Gastrocnemius medialis (tissue), 4 donors: Measurements from ENCODE around the gene THEM4. TPM values are rescaled to one million over a fixed set of nuclear protein-coding genes. Genes with fewer than 3 reads are reported as not detected.

Experiments used
- ATAC-seq, 2 donors: fragments of 150-250 bp; one replicate each; pipeline ENCODE4 v1.9.1; 2016
- DNase-seq, 2 donors: peaks; one replicate each; pipeline ENCODE4 v3.0.0-alpha.2; 2019
- H3K27ac ChIP-seq, 4 donors: fragments of 200-600 bp; sonication (generic); 1 replicate in 1 of 4; 2 replicates in 3 of 4; pipeline ENCODE4 v1.5.1; 2016 to 2018; ENCODE audit warnings: mild to moderate bottlenecking in 2 of 4, moderate library complexity in 1 of 4
- H3K27me3 ChIP-seq, 3 donors: fragments of 200-600 bp; sonication (generic) in 2 of 3; 1 replicate in 1 of 3; 2 replicates in 2 of 3; pipeline versions ENCODE4 v1.5.1 to v1.6.0; 2016 to 2019; ENCODE audit warnings: mild to moderate bottlenecking in 1 of 3, moderate library complexity in 1 of 3
- H3K36me3 ChIP-seq, 2 donors: fragments of 200-600 bp; sonication (generic) in 1 of 2; one replicate each; pipeline ENCODE4 v1.5.1; 2017 to 2018
- H3K4me1 ChIP-seq, 2 donors: fragments of 200-600 bp; sonication (generic) in 1 of 2; one replicate each; pipeline ENCODE4 v1.5.1; 2016 to 2017; ENCODE audit warnings: mild to moderate bottlenecking in 2 of 2
- H3K4me3 ChIP-seq, 4 donors: fragments of 200-600 bp; sonication (generic) in 3 of 4; 1 replicate in 1 of 4; 2 replicates in 3 of 4; pipeline ENCODE4 v1.5.1; 2016 to 2019; ENCODE audit warnings: mild to moderate bottlenecking in 2 of 4
- H3K9me3 ChIP-seq, 3 donors: fragments of 200-600 bp; sonication (generic) in 2 of 3; 1 replicate in 1 of 3; 2 replicates in 2 of 3; pipeline ENCODE4 v1.5.1; 2016 to 2019
- POLR2A ChIP-seq, 2 donors: fragments of 450-650 bp; IDR thresholded peaks; one replicate each; pipeline ENCODE4 v1.6.1; 2017; ENCODE audit warnings: antibody characterized with exemption in 2 of 2, mild to moderate bottlenecking in 2 of 2, moderate library complexity in 2 of 2
- in situ Hi-C, 4 donors: fragments of 200-750 bp; cut with MboI; loops; one replicate each; pipeline versions ENCODE4 v1.15.0 to v1.8.0; 2017; ENCODE audit warnings: low sequenced_read_pairs in 4 of 4
- intact Hi-C: fragments of 100-400 bp; cut with DNase I; formaldehyde crosslinking; loops from one replicate; pipeline ENCODE4 v1.15.1; 2023; ENCODE audit warnings: low total_unique reads
- total RNA-seq, 4 donors: library from RNA; depleted of rRNA; stranded (reverse); fragments of >200 nt; gene quantifications; one replicate each; pipeline versions ENCODE4 v1.1.0 to v1.2.3, GENCODE V29; 2016
- TF ChIP-seq, protein P1 (sequence below), 5 experiments: fragments of 450-650 bp in 3 of 5; fragments of 200-600 bp in 2 of 5; sonication (generic) in 2 of 5; IDR thresholded peaks in 4 of 5; conservative IDR thresholded peaks in 1 of 5; 1 replicate in 4 of 5; 2 replicates in 1 of 5; pipeline ENCODE4 v1.5.1; 2016 to 2019; ENCODE audit warnings: antibody characterized with exemption in 5 of 5, mild to moderate bottlenecking in 3 of 5, moderate library complexity in 3 of 5

The THEM4 gene
- total RNA-seq, result 10 to 100 TPM in 1 of 4 donors, 1 to 10 TPM in 3; 7.7 to 21.8 (median 9.6) TPM

GRCh38 chr1:151909167-151910149 is at the start of gene THEM4:
THEM4 (minus strand) TSS chr1:151909511; CDS start chr1:151909458, 53 bp downstream.
- intact Hi-C loops, result no loop called here

DNA sequence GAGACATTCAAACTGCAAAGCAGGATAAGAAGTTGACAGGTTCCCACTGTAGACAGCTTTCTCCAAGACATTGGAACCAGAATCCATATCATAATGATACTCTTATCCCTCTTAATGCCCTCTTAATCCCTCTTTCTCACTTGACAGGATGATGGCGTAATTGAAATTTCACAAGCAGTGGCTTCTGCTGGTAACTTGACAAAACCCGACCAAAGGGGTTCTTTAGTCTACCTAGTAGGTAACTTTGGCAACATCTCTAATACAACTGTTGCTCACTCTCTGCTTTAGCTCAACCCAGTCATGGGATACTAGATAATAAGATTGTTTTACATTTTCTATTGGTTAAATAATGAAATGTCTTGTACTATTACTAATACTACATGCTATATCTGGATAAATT is 49.6 kb upstream of the THEM4 start:
- Histone ChIP-seq H3K36me3 (no peaks in the 10 kb centered on the region), H3K27me3 (no peaks in the 10 kb centered on the region), H3K27ac (no peak overlapping the region), H3K4me3 (no peak overlapping the region), H3K9me3 (no peaks in the 10 kb centered on the region), H3K4me1 (no peaks in the 10 kb centered on the region)
- intact Hi-C loops (no loop called here), in situ Hi-C loops (no loop called here)
- no peak for TF ChIP-seq POLR2A (IDR thresholded peaks at IDR 0.05)
- no peak for DNase-seq
- no peak for ATAC-seq

More at GRCh38 chr1:151909167-151910149, at the start of gene THEM4:
- Histone ChIP-seq H3K27me3 (no peaks in the 10 kb centered on the region), H3K36me3 (no peaks in the 10 kb centered on the region), H3K4me3 (peak within 1 kb of the TSS; percentile 77 to 93 (median 84)), H3K4me1 (peaks cover 14 to 16% of the 10 kb centered on the region in 2 donors), H3K9me3 (no peaks in the 10 kb centered on the region), H3K27ac (peak within 1 kb of the TSS; percentile 87 to 94 (median 90))
- DNase-seq (peak; percentile 94 to 97), ATAC-seq (peak; percentile 95 to 97)
- TF ChIP-seq, protein P1, sequence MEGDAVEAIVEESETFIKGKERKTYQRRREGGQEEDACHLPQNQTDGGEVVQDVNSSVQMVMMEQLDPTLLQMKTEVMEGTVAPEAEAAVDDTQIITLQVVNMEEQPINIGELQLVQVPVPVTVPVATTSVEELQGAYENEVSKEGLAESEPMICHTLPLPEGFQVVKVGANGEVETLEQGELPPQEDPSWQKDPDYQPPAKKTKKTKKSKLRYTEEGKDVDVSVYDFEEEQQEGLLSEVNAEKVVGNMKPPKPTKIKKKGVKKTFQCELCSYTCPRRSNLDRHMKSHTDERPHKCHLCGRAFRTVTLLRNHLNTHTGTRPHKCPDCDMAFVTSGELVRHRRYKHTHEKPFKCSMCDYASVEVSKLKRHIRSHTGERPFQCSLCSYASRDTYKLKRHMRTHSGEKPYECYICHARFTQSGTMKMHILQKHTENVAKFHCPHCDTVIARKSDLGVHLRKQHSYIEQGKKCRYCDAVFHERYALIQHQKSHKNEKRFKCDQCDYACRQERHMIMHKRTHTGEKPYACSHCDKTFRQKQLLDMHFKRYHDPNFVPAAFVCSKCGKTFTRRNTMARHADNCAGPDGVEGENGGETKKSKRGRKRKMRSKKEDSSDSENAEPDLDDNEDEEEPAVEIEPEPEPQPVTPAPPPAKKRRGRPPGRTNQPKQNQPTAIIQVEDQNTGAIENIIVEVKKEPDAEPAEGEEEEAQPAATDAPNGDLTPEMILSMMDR (IDR thresholded peaks at IDR 0.05 in 4 of 5, conservative IDR thresholded peaks at IDR 0.05 in 1 of 5), result peak in 4 of 5 experiments; percentile 13 to 39 (median 28)
- TF ChIP-seq POLR2A (IDR thresholded peaks at IDR 0.05), result peak; percentile 83 to 94
- in situ Hi-C loops, result no loop called here

GRCh38 chr1:151956957-151957497 is 47.7 kb upstream of the THEM4 start:
- DNase-seq (no peak), ATAC-seq (no peak)
- Histone ChIP-seq H3K4me1 (no peaks in the 10 kb centered on the region), H3K36me3 (no peaks in the 10 kb centered on the region), H3K9me3 (no peaks in the 10 kb centered on the region), H3K4me3 (no peak overlapping the region), H3K27ac (no peak overlapping the region), H3K27me3 (no peaks in the 10 kb centered on the region)
- in situ Hi-C loops, result no loop called here
- intact Hi-C loops, result no loop called here
- TF ChIP-seq, protein P1 (IDR thresholded peaks at IDR 0.05 in 4 of 5, conservative IDR thresholded peaks at IDR 0.05 in 1 of 5), result no peak
- TF ChIP-seq POLR2A (IDR thresholded peaks at IDR 0.05), result no peak

DNA sequence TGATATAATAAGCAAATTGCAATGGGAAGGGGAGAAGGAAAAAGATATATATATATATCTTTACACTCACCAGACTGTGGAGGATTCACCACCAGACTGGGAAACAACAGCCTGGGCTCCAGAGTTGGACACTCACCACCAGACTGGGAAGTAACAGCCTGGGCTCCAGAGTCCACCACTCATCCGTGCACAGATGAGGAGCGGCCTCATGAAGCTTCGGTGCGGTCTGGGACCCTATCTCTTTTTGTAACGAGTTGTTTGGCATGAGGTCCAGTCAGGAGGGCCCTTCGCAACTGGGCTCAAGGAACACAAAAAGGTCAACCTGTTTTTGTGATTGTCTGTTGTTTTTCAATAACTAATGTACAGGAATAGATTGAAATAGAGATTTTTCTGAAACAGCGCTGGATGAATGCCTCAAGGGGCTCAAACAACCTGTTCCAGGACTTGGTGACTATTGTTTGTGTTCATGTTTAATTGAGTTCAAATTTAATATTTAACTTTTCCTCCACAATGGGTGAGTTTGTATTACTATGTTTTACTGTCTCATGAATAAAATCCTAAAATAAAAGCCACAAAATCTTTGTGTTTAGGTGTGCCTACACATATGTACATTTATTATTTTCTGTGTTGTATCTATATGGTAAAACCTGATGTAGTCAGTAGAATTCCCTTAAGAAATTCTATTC is 44.2 kb upstream of the THEM4 start:
- intact Hi-C loops, result no loop called here
- H3K27ac ChIP-seq, result no peak overlapping the region
- DNase-seq, result no peak
- no peak overlapping the region for H3K4me3 ChIP-seq
- no peaks in the 10 kb centered on the region for H3K4me1 ChIP-seq
- no peaks in the 10 kb centered on the region for H3K36me3 ChIP-seq
- ATAC-seq, result no peak
- H3K27me3 ChIP-seq, result peaks cover 0 to 2% (median 0%) of the 10 kb centered on the region in 3 donors
- in situ Hi-C loops, result no loop called here
- no peak for TF ChIP-seq POLR2A (IDR thresholded peaks at IDR 0.05)
- TF ChIP-seq, protein P1 (IDR thresholded peaks at IDR 0.05 in 4 of 5, conservative IDR thresholded peaks at IDR 0.05 in 1 of 5), result no peak
- H3K9me3 ChIP-seq, result no peaks in the 10 kb centered on the region
